Panc1 (cell line): ENCODE data around the gene HACL1. TPM values are rescaled to one million over a fixed set of nuclear protein-coding genes. Genes with fewer than 3 reads are reported as not detected.
"Not testable (repeated sequence)": the region's sequence is repeated elsewhere in the genome, so short reads cannot be mapped to it uniquely, and the experiment has no call there.

Source experiments
- ATAC-seq: fragments of 200-7000 bp; cut with Tn5 transposase; 2 replicates; pipeline ENCODE4 v1.9.1; 2020; ENCODE audit warnings: mild to moderate bottlenecking, moderate library complexity
- BruUV-seq: library from RNA; stranded (reverse); fragments of 400-500 nt; replicated peaks from 2 replicates; lab custom pipeline; 2021; lab: Mats Ljungman, UMichigan
- CTCF ChIA-PET: fragments of 300-600 bp; sonication (Branson Sonifier 250); formaldehyde crosslinking; loops from one replicate; lab custom pipeline; 2022; ENCODE audit warnings: antibody characterized with exemption; lab: Charles Lee
- POLR2A ChIA-PET: fragments of 300-600 bp; sonication (Branson Sonifier 250); formaldehyde crosslinking; loops from one replicate; lab custom pipeline; 2022; ENCODE audit warnings: antibody characterized with exemption; lab: Charles Lee
- DNase-seq: peaks from one replicate; pipeline ENCODE4 v3.0.0-alpha.2; 2010; ENCODE audit warnings: low read depth, low spot score
- H3K27ac ChIP-seq: 2 replicates; pipeline ENCODE4 v1.5.1; 2011; ENCODE audit warnings: mild to moderate bottlenecking, low read length, inconsistent platforms
- H3K27me3 ChIP-seq: fragments of 200-500 bp; sonication (Bioruptor generic); 2 replicates; pipeline ENCODE4 v1.6.0; 2014; ENCODE audit warnings: low read length, inconsistent platforms; ENCODE audit not compliant: control insufficient read depth, insufficient read depth
- H3K36me3 ChIP-seq: fragments of 200-500 bp; sonication (Bioruptor generic); 2 replicates; pipeline ENCODE4 v1.5.1; 2014; ENCODE audit warnings: inconsistent platforms, mild to moderate bottlenecking, low read length, moderate library complexity; ENCODE audit not compliant: control insufficient read depth, insufficient read depth
- H3K4me1 ChIP-seq: 2 replicates; pipeline ENCODE4 v1.5.1; 2011; ENCODE audit warnings: inconsistent platforms, mild to moderate bottlenecking, low read length, moderate library complexity; ENCODE audit not compliant: control insufficient read depth, insufficient read depth
- H3K4me3 ChIP-seq, 2 experiments: 2 replicates each; pipeline ENCODE4 v1.5.1; 2011 to 2012; ENCODE audit warnings: low read depth in 2 of 2, low read length in 2 of 2, mild to moderate bottlenecking in 2 of 2, inconsistent platforms in 1 of 2, moderate library complexity in 1 of 2
- H3K9me3 ChIP-seq: fragments of 200-500 bp; sonication (Bioruptor generic); 2 replicates; pipeline ENCODE4 v1.5.1; 2014; ENCODE audit warnings: low read depth, mild to moderate bottlenecking, inconsistent platforms, low read length, moderate library complexity; ENCODE audit not compliant: control insufficient read depth, insufficient read depth
- POLR2AphosphoS5 ChIP-seq: IDR thresholded peaks from 2 replicates; pipeline ENCODE4 v1.6.1; 2012; ENCODE audit warnings: mild to moderate bottlenecking, low read depth, low read length, moderate library complexity
- SIN3A ChIP-seq: IDR thresholded peaks from 2 replicates; pipeline ENCODE4 v1.6.1; 2012; ENCODE audit warnings: low read depth, mild to moderate bottlenecking, low read length, moderate library complexity, borderline replicate concordance; ENCODE audit not compliant: insufficient read depth
- TCF7L2 ChIP-seq: IDR thresholded peaks from 2 replicates; pipeline ENCODE4 v1.6.1; 2011; ENCODE audit warnings: mild to moderate bottlenecking, low read depth, low read length, inconsistent platforms
- in situ Hi-C: cut with HindIII; loops from 2 replicates; pipeline ENCODE4 v1.10.0; 2016; ENCODE audit warnings: low sequenced_read_pairs, low pct_unique_long_range_greater_than_20kb
- intact Hi-C: fragments of 100-400 bp; cut with micrococcal nuclease; formaldehyde crosslinking; loops from one replicate; pipeline ENCODE4 v1.10.0; 2022; ENCODE audit not compliant: unreplicated experiment
- total RNA-seq: library from RNA; stranded (reverse); gene quantifications from one replicate; pipeline ENCODE4 v1.2.1, GENCODE V29; 2021; ENCODE audit not compliant: unreplicated experiment
- TF ChIP-seq, protein P1 (sequence below): fragments of 450-650 bp; IDR thresholded peaks from 2 replicates; pipeline ENCODE4 v1.5.1; 2017; ENCODE audit warnings: mild to moderate bottlenecking
- TF ChIP-seq, protein P2 (sequence below), 2 experiments: IDR thresholded peaks; 2 replicates each; pipeline ENCODE4 v1.6.1; 2011 to 2012; ENCODE audit warnings: low read depth in 2 of 2, control low read depth in 1 of 2, low read length in 1 of 2, mild to moderate bottlenecking in 1 of 2, moderate library complexity in 1 of 2; ENCODE audit not compliant: insufficient read depth in 1 of 2

HACL1 gene
- total RNA-seq, 1 experiment from 2014 or later = 26.8 TPM

DNA sequence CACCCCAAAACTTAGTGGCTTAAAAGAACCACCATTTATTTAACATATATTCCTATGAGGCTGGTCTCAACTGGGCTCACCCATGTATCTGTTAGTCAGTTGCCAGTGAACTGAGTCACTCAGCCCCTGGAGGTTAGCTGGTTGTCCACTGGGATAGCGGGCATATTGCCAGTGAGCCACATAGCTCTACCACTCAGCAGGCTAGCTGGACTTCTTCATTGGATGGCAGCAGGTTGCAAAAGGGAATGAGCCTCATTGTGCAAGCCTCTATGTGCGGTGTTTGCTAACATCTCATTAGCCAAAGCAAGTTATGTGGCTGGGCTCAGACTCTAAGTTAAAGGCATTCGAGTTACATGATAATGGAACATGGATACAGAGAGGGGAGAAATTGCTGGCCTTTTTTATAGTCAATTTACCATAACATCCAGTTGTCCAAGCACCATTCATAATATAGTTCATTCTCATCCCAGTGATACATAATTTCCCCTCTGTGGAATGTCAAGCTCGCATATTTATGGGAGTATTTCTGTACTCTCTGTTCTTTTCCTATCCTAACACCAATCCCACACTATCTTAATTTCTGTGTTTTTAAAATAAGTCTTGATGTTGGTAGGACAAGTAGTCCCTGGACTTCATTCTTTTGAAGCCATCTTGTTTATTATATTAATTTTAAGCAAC, 8.9 kb upstream of the HACL1 start:
- DNase-seq (no peak), ATAC-seq (peak; percentile 80)
- in situ Hi-C loops (no loop called here), intact Hi-C loops (no loop called here)
- Histone ChIP-seq H3K27ac (peak overlapping the region; percentile 34; the same call in 1 of the 2 replicates), H3K27me3 (no peaks in the 10 kb centered on the region), H3K9me3 (no peaks in the 10 kb centered on the region), H3K4me3 (no peak overlapping the region), H3K4me1 (peaks cover 45% of the 10 kb centered on the region), H3K36me3 (no peaks in the 10 kb centered on the region; the same call in 1 of the 2 replicates)
- TF ChIP-seq, protein P1, sequence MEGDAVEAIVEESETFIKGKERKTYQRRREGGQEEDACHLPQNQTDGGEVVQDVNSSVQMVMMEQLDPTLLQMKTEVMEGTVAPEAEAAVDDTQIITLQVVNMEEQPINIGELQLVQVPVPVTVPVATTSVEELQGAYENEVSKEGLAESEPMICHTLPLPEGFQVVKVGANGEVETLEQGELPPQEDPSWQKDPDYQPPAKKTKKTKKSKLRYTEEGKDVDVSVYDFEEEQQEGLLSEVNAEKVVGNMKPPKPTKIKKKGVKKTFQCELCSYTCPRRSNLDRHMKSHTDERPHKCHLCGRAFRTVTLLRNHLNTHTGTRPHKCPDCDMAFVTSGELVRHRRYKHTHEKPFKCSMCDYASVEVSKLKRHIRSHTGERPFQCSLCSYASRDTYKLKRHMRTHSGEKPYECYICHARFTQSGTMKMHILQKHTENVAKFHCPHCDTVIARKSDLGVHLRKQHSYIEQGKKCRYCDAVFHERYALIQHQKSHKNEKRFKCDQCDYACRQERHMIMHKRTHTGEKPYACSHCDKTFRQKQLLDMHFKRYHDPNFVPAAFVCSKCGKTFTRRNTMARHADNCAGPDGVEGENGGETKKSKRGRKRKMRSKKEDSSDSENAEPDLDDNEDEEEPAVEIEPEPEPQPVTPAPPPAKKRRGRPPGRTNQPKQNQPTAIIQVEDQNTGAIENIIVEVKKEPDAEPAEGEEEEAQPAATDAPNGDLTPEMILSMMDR = no peak
- TF ChIP-seq SIN3A (no peak), TCF7L2 (no peak), POLR2AphosphoS5 (no peak)
- TF ChIP-seq, protein P2, sequence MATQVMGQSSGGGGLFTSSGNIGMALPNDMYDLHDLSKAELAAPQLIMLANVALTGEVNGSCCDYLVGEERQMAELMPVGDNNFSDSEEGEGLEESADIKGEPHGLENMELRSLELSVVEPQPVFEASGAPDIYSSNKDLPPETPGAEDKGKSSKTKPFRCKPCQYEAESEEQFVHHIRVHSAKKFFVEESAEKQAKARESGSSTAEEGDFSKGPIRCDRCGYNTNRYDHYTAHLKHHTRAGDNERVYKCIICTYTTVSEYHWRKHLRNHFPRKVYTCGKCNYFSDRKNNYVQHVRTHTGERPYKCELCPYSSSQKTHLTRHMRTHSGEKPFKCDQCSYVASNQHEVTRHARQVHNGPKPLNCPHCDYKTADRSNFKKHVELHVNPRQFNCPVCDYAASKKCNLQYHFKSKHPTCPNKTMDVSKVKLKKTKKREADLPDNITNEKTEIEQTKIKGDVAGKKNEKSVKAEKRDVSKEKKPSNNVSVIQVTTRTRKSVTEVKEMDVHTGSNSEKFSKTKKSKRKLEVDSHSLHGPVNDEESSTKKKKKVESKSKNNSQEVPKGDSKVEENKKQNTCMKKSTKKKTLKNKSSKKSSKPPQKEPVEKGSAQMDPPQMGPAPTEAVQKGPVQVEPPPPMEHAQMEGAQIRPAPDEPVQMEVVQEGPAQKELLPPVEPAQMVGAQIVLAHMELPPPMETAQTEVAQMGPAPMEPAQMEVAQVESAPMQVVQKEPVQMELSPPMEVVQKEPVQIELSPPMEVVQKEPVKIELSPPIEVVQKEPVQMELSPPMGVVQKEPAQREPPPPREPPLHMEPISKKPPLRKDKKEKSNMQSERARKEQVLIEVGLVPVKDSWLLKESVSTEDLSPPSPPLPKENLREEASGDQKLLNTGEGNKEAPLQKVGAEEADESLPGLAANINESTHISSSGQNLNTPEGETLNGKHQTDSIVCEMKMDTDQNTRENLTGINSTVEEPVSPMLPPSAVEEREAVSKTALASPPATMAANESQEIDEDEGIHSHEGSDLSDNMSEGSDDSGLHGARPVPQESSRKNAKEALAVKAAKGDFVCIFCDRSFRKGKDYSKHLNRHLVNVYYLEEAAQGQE (IDR thresholded peaks at IDR 0.05; ENCODE audit: insufficient read depth in 1 of 2, low read depth in 2 of 2, low read length in 1 of 2) = no peak
- ChIA-PET POLR2A (interaction anchor here (0.5 to 0.7 kb wide), 2 partner anchors 17 to 82 kb away, joined by 5 to 13 read pairs; no protein-coding TSS in a partner anchor), CTCF (no interaction called here)
- BruUV-seq = no TSS peak

DNA sequence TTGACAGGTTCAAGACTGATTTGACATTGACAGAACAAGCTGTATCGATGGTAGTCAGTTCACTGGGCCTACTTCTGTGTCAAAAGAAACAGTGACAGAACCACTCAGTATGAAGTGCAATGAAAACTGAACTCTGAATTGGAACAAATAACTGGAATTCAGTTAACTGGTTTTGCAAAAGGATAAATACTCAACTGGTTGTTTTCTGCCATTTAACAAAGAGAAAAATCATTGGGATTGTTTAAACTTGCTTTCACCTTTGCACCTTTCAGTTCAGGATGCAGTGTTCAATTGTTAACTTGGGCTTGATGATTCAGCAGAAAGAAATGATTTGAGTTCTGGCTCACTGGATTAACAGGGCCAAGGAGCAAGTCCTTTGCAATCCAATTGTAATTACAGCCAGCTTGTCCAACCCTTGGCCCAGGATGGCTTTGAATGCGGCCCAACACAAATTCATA, 5.1 kb upstream of the HACL1 start:
- CTCF ChIA-PET = no interaction called here
- intact Hi-C loops (no loop called here), in situ Hi-C loops (no loop called here)
- H3K27ac ChIP-seq = peak overlapping the region; percentile 74
- POLR2A ChIA-PET = interaction anchor here (0.6 kb wide), 1 partner anchor 37 kb away, joined by 6 read pairs; no protein-coding TSS in a partner anchor
- BruUV-seq = no TSS peak
- TF ChIP-seq, protein P1 = no peak
- TF ChIP-seq SIN3A (no peak), POLR2AphosphoS5 (no peak), TCF7L2 (no peak)
- TF ChIP-seq, protein P2 (IDR thresholded peaks at IDR 0.05; ENCODE audit: insufficient read depth in 1 of 2, low read depth in 2 of 2, low read length in 1 of 2) = no peak
- ATAC-seq = no peak
- no peaks in the 10 kb centered on the region; the same call in none of the 2 replicates for H3K36me3 ChIP-seq
- no peak for DNase-seq
- H3K4me1 ChIP-seq = peaks cover 30% of the 10 kb centered on the region
- H3K4me3 ChIP-seq = no peak overlapping the region
- H3K27me3 ChIP-seq = no peaks in the 10 kb centered on the region
- H3K9me3 ChIP-seq = no peaks in the 10 kb centered on the region

DNA sequence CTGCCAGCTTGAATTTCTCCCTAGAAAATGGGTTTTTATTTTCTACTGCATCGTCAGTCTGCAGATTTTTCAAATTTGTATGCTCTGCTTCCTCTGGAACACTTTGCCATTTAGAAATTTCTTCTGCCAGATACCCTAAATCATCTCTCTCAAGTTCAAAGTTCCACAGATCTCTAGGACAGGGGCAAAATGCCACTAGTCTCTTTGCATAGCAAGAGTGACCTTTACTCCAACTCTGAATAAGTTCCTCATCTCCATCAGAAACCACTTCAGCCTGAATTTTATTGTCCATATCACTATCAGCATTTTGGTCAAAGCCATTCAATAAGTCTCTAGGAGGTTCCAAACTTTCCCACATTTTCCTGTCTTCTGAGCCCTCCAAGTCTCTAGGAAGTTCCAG, 3.2 kb upstream of the HACL1 start:
- peaks cover 30% of the 10 kb centered on the region for H3K4me1 ChIP-seq
- H3K27me3 ChIP-seq, CTCF ChIA-PET, H3K36me3 ChIP-seq, intact Hi-C loops, DNase-seq, ATAC-seq, H3K27ac ChIP-seq, in situ Hi-C loops, H3K4me3 ChIP-seq, POLR2A ChIA-PET, BruUV-seq, H3K9me3 ChIP-seq: not testable (repeated sequence)
